ENCODE results near the gene ZDHHC20. TPM values are rescaled to one million over a fixed set of nuclear protein-coding genes. Genes with fewer than 3 reads are reported as not detected.

The ZDHHC20 gene
- total RNA-seq, 1 experiment from 2014 or later = 69.1 TPM

- H4K5ac ChIP-seq (ENCODE audit: insufficient read length, low read depth, low read length) = no peak overlapping the region
- no peaks in the 10 kb centered on the region for H4K20me1 ChIP-seq (ENCODE audit: control insufficient read depth, insufficient read depth, insufficient read length)
- no peak overlapping the region for H2AFZ ChIP-seq (ENCODE audit: low read length)
- H3K23me2 ChIP-seq (ENCODE audit: insufficient read length, low read depth, low read length, poor library complexity, severe bottlenecking) = no peaks in the 10 kb centered on the region
- no peak overlapping the region for H3K4me2 ChIP-seq (ENCODE audit: insufficient read depth, insufficient read length, low read length)
- TF ChIP-seq CTCF (conservative IDR thresholded peaks at IDR 0.05) = no peak
- Mint-ChIP-seq H3K36me3 (ENCODE audit: insufficient read depth in 1 of 3, low read depth in 3 of 3) (peaks cover 0 to 16% (median 10%) of the 10 kb centered on the region in 3 experiments; a peak in 5 of 7 replicates), H3K27me3 (ENCODE audit: low read depth) (peaks cover 1% of the 10 kb centered on the region; the same call in 1 of the 2 replicates), H3K4me1 (no peaks in the 10 kb centered on the region; a peak in 1 of 4 replicates), H3K9me3 (peaks cover 23 to 27% of the 10 kb centered on the region in 2 experiments), H3K4me3 (no peak overlapping the region), H3K27ac (no peak overlapping the region)
- H2BK5ac ChIP-seq (ENCODE audit: insufficient read length, low read length) = no peak overlapping the region
- H2BK15ac ChIP-seq (ENCODE audit: low read depth, low read length) = no peak overlapping the region
- H2BK12ac ChIP-seq (ENCODE audit: insufficient read length, low read depth, low read length) = no peak overlapping the region
- H3K4me1 ChIP-seq (ENCODE audit: insufficient read depth, low read length) = no peaks in the 10 kb centered on the region
- H2BK20ac ChIP-seq (ENCODE audit: low read depth, low read length, poor library complexity, severe bottlenecking) = no peak overlapping the region
- no peaks in the 10 kb centered on the region for H3K79me2 ChIP-seq (ENCODE audit: insufficient read depth, low read length)
- H4K8ac ChIP-seq (replicated peaks; ENCODE audit: insufficient read length, low read depth, low read length) = no peak overlapping the region
- H3K27me3 ChIP-seq (ENCODE audit: insufficient read depth, low read length) = no peaks in the 10 kb centered on the region
- H3K56ac ChIP-seq (ENCODE audit: insufficient read length, low read depth, low read length) = no peak overlapping the region
- no peak overlapping the region for H2BK120ac ChIP-seq (ENCODE audit: low read depth, low read length, poor library complexity, severe bottlenecking)
- H3K18ac ChIP-seq (ENCODE audit: insufficient read length, low read depth, low read length) = no peak overlapping the region
- DNase-seq = no peak
- H2AK5ac ChIP-seq (ENCODE audit: insufficient read length, low read length) = no peak overlapping the region
- no peak overlapping the region for H3K14ac ChIP-seq (ENCODE audit: insufficient read depth, low read length)
- no CpG with 5 or more reads among the region's 24 CpGs for WGBS (ENCODE audit: extremely low coverage, insufficient read length, low lambda C conversion rate)
- no peak overlapping the region for H3T11ph ChIP-seq (ENCODE audit: low read length)
- H3K9me3 ChIP-seq (ENCODE audit: control insufficient read depth, low read depth, low read length) = no peaks in the 10 kb centered on the region
- no peak overlapping the region for H3K4ac ChIP-seq (ENCODE audit: low read depth, low read length)
- H3K9ac ChIP-seq (ENCODE audit: extremely low read depth, insufficient read length, low read length) = no peak overlapping the region
- H3K23ac ChIP-seq (ENCODE audit: insufficient read length, low read depth, low read length) = no peak overlapping the region
- H4K91ac ChIP-seq (ENCODE audit: insufficient read length, low read depth, low read length) = no peak overlapping the region
- H3K79me1 ChIP-seq (ENCODE audit: insufficient read depth, low read depth, low read length, poor library complexity, severe bottlenecking) = no peaks in the 10 kb centered on the region
- H3K27ac ChIP-seq (ENCODE audit: insufficient read length, low read depth, low read length) = no peak overlapping the region
These were observed 24.6 kb upstream of the ZDHHC20 start for GRCh38 chr13:21483748-21484147.
